ENCODE data around the gene MMS22L.

MMS22L gene

GRCh38 chr6:97282726-97283617 is at the start of gene MMS22L:
Gene MMS22L (minus strand): TSS chr6:97283216. CDS start chr6:97282477, 739 bp downstream.
- peak; percentile 93 for DNase-seq (ENCODE audit: low read depth)

- DNase-seq (ENCODE audit: low read depth) = peak; percentile 30
Measured at GRCh38 chr6:97322811-97323210, 39.8 kb upstream of the MMS22L start.

- no peak for DNase-seq (ENCODE audit: low read depth)
Measured at GRCh38 chr6:97322226-97322625, 39.2 kb upstream of the MMS22L start.

GRCh38 chr6:97316978-97317377 is 34.0 kb upstream of the MMS22L start:
- no peak for DNase-seq (ENCODE audit: low read depth)

GRCh38 chr6:97312241-97312640 is 29.2 kb upstream of the MMS22L start:
- no peak for DNase-seq (ENCODE audit: low read depth)

GRCh38 chr6:97306544-97307320 is 23.7 kb upstream of the MMS22L start:
- DNase-seq (ENCODE audit: low read depth) = no peak

GRCh38 chr6:97305414-97306066 is 22.5 kb upstream of the MMS22L start:
- DNase-seq (ENCODE audit: low read depth) = no peak

- DNase-seq (ENCODE audit: low read depth) = no peak
Measured at GRCh38 chr6:97304701-97305100, 21.7 kb upstream of the MMS22L start.

GRCh38 chr6:97294451-97294850 is 11.4 kb upstream of the MMS22L start:
- peak; percentile 65 for DNase-seq (ENCODE audit: low read depth)

GRCh38 chr6:97293198-97293696 is 10.2 kb upstream of the MMS22L start:
- no peak for DNase-seq (ENCODE audit: low read depth)

GRCh38 chr6:97292671-97293070 is 9.7 kb upstream of the MMS22L start:
- peak; percentile 8 for DNase-seq (ENCODE audit: low read depth)

- DNase-seq (ENCODE audit: low read depth) = no peak
Measured at GRCh38 chr6:97291896-97292295, 8.9 kb upstream of the MMS22L start.

- no peak for DNase-seq (ENCODE audit: low read depth)
Measured at GRCh38 chr6:97289332-97289731, 6.3 kb upstream of the MMS22L start.

- DNase-seq (ENCODE audit: low read depth) = no peak
Measured at GRCh38 chr6:97288188-97288587, 5.2 kb upstream of the MMS22L start.

GRCh38 chr6:97282238-97282725 is 734 bp downstream of the MMS22L start:
- DNase-seq (ENCODE audit: low read depth) = no peak

- DNase-seq (ENCODE audit: low read depth) = no peak
Measured at GRCh38 chr6:97280766-97281165, 2.2 kb downstream of the MMS22L start.

GRCh38 chr6:97275804-97276203 is 7.2 kb downstream of the MMS22L start:
- DNase-seq (ENCODE audit: low read depth) = no peak

GRCh38 chr6:97269821-97270220 is 13.2 kb downstream of the MMS22L start:
- no peak for DNase-seq (ENCODE audit: low read depth)

GRCh38 chr6:97262676-97263075 is 20.3 kb downstream of the MMS22L start:
- no peak for DNase-seq (ENCODE audit: low read depth)

- no peak for DNase-seq (ENCODE audit: low read depth)
Measured at GRCh38 chr6:97246842-97247241, 36.2 kb downstream of the MMS22L start.

- DNase-seq (ENCODE audit: low read depth) = peak; percentile 34
Measured at GRCh38 chr6:97240222-97240621, 42.8 kb downstream of the MMS22L start.

GRCh38 chr6:97231911-97232310 is 51.1 kb downstream of the MMS22L start:
- DNase-seq (ENCODE audit: low read depth) = no peak

Measured in stromal cell of bone marrow (primary cell).